Measurements from ENCODE around the gene PATJ. TPM values are rescaled to one million over a fixed set of nuclear protein-coding genes. Genes with fewer than 3 reads are reported as not detected.

The PATJ gene
- total and polyA plus RNA-seq, 8 donors = 9.1 to 195 (median 68.0) TPM

- no peaks in the 10 kb centered on the region for H3K4me1 ChIP-seq
- TF ChIP-seq EP300 (IDR thresholded peaks at IDR 0.05) (no peak), CTCF (IDR thresholded peaks at IDR 0.05) (no peak), POLR2A (IDR thresholded peaks at IDR 0.05) (no peak), POLR2AphosphoS5 (IDR thresholded peaks at IDR 0.05) (no peak)
- intact Hi-C loops (cut with DNase I; ENCODE audit: low total_unique reads) = no loop called here
- peaks cover 0 to 52% (median 47%) of the 10 kb centered on the region in 4 donors for H3K36me3 ChIP-seq
- 55 to 81% (median 74%) methylated on average over 4 of the region's 4 CpGs for WGBS, 5 donors
- no peak for DNase-seq
- no peak overlapping the region for H3K27ac ChIP-seq
- no peak overlapping the region for H3K4me3 ChIP-seq
- no peaks in the 10 kb centered on the region for H3K27me3 ChIP-seq
- H3K9me3 ChIP-seq = no peaks in the 10 kb centered on the region
These were observed 172.7 kb downstream of the PATJ start for GRCh38 chr1:61914823-61915482.

GRCh38 chr1:61921435-61921834 lies 179.2 kb downstream of the PATJ start:
- no peak overlapping the region for H3K4me3 ChIP-seq
- TF ChIP-seq POLR2A (IDR thresholded peaks at IDR 0.05) (no peak), EP300 (IDR thresholded peaks at IDR 0.05) (no peak), CTCF (IDR thresholded peaks at IDR 0.05) (no peak), POLR2AphosphoS5 (IDR thresholded peaks at IDR 0.05) (no peak)

GRCh38 chr1:61922950-61923480 lies 180.7 kb downstream of the PATJ start:
- TF ChIP-seq CTCF (IDR thresholded peaks at IDR 0.05) = no peak
- TF ChIP-seq POLR2AphosphoS5 (IDR thresholded peaks at IDR 0.05) = no peak
- no peak for TF ChIP-seq POLR2A (IDR thresholded peaks at IDR 0.05)
- TF ChIP-seq EP300 (IDR thresholded peaks at IDR 0.05) = no peak
- H3K9me3 ChIP-seq = no peaks in the 10 kb centered on the region
- peaks cover 0 to 13% (median 9%) of the 10 kb centered on the region in 4 donors for H3K36me3 ChIP-seq
- peaks cover 0 to 6% (median 0%) of the 10 kb centered on the region in 4 donors for H3K4me1 ChIP-seq
- WGBS, 5 donors = 91 to 98% (median 92%) methylated on average over 3 of the region's 3 CpGs
- H3K27me3 ChIP-seq = no peaks in the 10 kb centered on the region
- no peak for DNase-seq
- H3K27ac ChIP-seq = no peak overlapping the region
- intact Hi-C loops (cut with DNase I; ENCODE audit: low total_unique reads) = no loop called here
- H3K4me3 ChIP-seq = no peak overlapping the region

More at GRCh38 chr1:61921435-61921834, 179.2 kb downstream of the PATJ start:
- peaks cover 0 to 18% (median 17%) of the 10 kb centered on the region in 4 donors for H3K36me3 ChIP-seq
- H3K9me3 ChIP-seq = no peaks in the 10 kb centered on the region
- H3K4me1 ChIP-seq = peaks cover 0 to 3% (median 0%) of the 10 kb centered on the region in 4 donors
- no peak for DNase-seq
- no peak overlapping the region for H3K27ac ChIP-seq
- H3K27me3 ChIP-seq = no peaks in the 10 kb centered on the region
- intact Hi-C loops (cut with DNase I; ENCODE audit: low total_unique reads) = no loop called here

GRCh38 chr1:61925591-61926298 lies 183.5 kb downstream of the PATJ start:
- no peak for DNase-seq
- H3K27me3 ChIP-seq = no peaks in the 10 kb centered on the region
- 92 to 98% (median 97%) methylated on average over 1 of the region's 1 CpG for WGBS, 5 donors
- intact Hi-C loops (cut with DNase I; ENCODE audit: low total_unique reads) = no loop called here
- H3K27ac ChIP-seq = no peak overlapping the region
- no peak overlapping the region for H3K4me3 ChIP-seq
- H3K36me3 ChIP-seq = peaks cover 0 to 25% (median 9%) of the 10 kb centered on the region in 4 donors
- H3K4me1 ChIP-seq = peaks cover 0 to 6% (median 0%) of the 10 kb centered on the region in 4 donors
- TF ChIP-seq EP300 (IDR thresholded peaks at IDR 0.05) (no peak), CTCF (IDR thresholded peaks at IDR 0.05) (no peak), POLR2AphosphoS5 (IDR thresholded peaks at IDR 0.05) (no peak), POLR2A (IDR thresholded peaks at IDR 0.05) (no peak)
- H3K9me3 ChIP-seq = no peaks in the 10 kb centered on the region

Data from stomach (tissue), 9 donors.